Keratinocyte (primary cell): ENCODE data around the gene CCZ1B. TPM values are rescaled to one million over a fixed set of nuclear protein-coding genes. Genes with fewer than 3 reads are reported as not detected.
"Not testable (repeated sequence)": the region's sequence is repeated elsewhere in the genome, so short reads cannot be mapped to it uniquely, and the experiment has no call there.

Experiments
- DNase-seq: peaks from one replicate; pipeline ENCODE4 v3.0.0-alpha.2; 2011; ENCODE audit warnings: low read depth, missing footprints, low spot score
- FAIRE-seq: peaks from 2 replicates; lab custom pipeline; 2011; peaks lifted over from hg19 to GRCh38; lab: Jason Lieb, UNC
- H2AFZ ChIP-seq: 2 replicates; pipeline ENCODE4 v1.6.0; 2012; ENCODE audit warnings: low read length, control low read depth, inconsistent platforms; ENCODE audit not compliant: control insufficient read depth
- H3K27ac ChIP-seq: 2 replicates; pipeline ENCODE4 v1.5.1; 2011; ENCODE audit warnings: low read length; ENCODE audit not compliant: control insufficient read depth, insufficient read depth
- H3K27me3 ChIP-seq: 3 replicates; pipeline ENCODE4 v1.6.0; 2011; ENCODE audit warnings: low read length; ENCODE audit not compliant: control insufficient read depth, insufficient read depth; ENCODE audit errors: extremely low read depth
- H3K36me3 ChIP-seq, 2 experiments: 2 replicates in 1 of 2; 3 replicates in 1 of 2; pipeline ENCODE4 v1.5.1; 2011; ENCODE audit warnings: low read length in 2 of 2, mild to moderate bottlenecking in 1 of 2; ENCODE audit not compliant: control insufficient read depth in 2 of 2, insufficient read depth in 2 of 2; ENCODE audit errors: extremely low read depth in 1 of 2
- H3K4me1 ChIP-seq: 3 replicates; pipeline ENCODE4 v1.5.1; 2011; ENCODE audit warnings: low read length; ENCODE audit not compliant: control insufficient read depth, insufficient read depth; ENCODE audit errors: extremely low read depth
- H3K4me2 ChIP-seq: 3 replicates; pipeline ENCODE4 v1.6.0; 2011; ENCODE audit warnings: low read depth, low read length; ENCODE audit not compliant: control insufficient read depth, insufficient read depth; ENCODE audit errors: extremely low read depth
- H3K4me3 ChIP-seq, 3 experiments: fragments of 200-600 bp in 1 of 3; sonication (generic) in 1 of 3; 2 replicates in 2 of 3; 3 replicates in 1 of 3; pipeline ENCODE4 v1.5.1; 2011 to 2016; ENCODE audit warnings: low read length in 3 of 3, mild to moderate bottlenecking in 3 of 3, control low read depth in 2 of 3, inconsistent platforms in 1 of 3, low read depth in 1 of 3, mixed read lengths in 1 of 3, mixed run types in 1 of 3, moderate library complexity in 1 of 3; ENCODE audit not compliant: control insufficient read depth in 2 of 3, insufficient read depth in 2 of 3; ENCODE audit errors: extremely low read depth in 1 of 3
- H3K79me2 ChIP-seq: 2 replicates; pipeline ENCODE4 v1.6.0; 2012; ENCODE audit warnings: low read length; ENCODE audit not compliant: control insufficient read depth, insufficient read depth
- H3K9ac ChIP-seq: 3 replicates; pipeline ENCODE4 v1.6.0; 2011; ENCODE audit warnings: low read length; ENCODE audit not compliant: control insufficient read depth, insufficient read depth; ENCODE audit errors: extremely low read depth
- H3K9me1 ChIP-seq: 3 replicates; pipeline ENCODE4 v1.6.0; 2011; ENCODE audit warnings: low read length; ENCODE audit not compliant: control insufficient read depth, insufficient read depth; ENCODE audit errors: extremely low read depth
- H3K9me3 ChIP-seq: 2 replicates; pipeline ENCODE4 v1.5.1; 2012; ENCODE audit warnings: low read depth, low read length; ENCODE audit not compliant: control insufficient read depth
- H4K20me1 ChIP-seq: 3 replicates; pipeline ENCODE4 v1.6.0; 2011; ENCODE audit warnings: low read length; ENCODE audit not compliant: control insufficient read depth, insufficient read depth; ENCODE audit errors: extremely low read depth
- dilution Hi-C: fragments of 300-500 bp; cut with MboI; formaldehyde crosslinking; loops from one replicate; pipeline ENCODE4 v1.7.0; 2020; ENCODE audit warnings: low sequenced_read_pairs; ENCODE audit not compliant: extremely low pct_ligation_motif_present
- polyA plus RNA-seq, 5 experiments: library from polyadenylated mRNA; depleted of rRNA in 3 of 5; stranded (reverse) in 3 of 5; stranded (forward) in 1 of 5; unstranded in 1 of 5; fragments of >200 nt; gene quantifications; 1 replicate in 1 of 5; 2 replicates in 3 of 5; 3 replicates in 1 of 5; pipeline versions ENCODE4 v1.2.1 to v1.2.3, GENCODE V29; 2011 to 2012; ENCODE audit warnings: missing spikeins in 2 of 5, low read depth in 1 of 5, low replicate concordance in 1 of 5

CCZ1B gene
- polyA plus RNA-seq, 1 donor (not counting 4 experiments of a cell fraction or from before 2014, with no cell fraction given) = 42.7 TPM

DNA sequence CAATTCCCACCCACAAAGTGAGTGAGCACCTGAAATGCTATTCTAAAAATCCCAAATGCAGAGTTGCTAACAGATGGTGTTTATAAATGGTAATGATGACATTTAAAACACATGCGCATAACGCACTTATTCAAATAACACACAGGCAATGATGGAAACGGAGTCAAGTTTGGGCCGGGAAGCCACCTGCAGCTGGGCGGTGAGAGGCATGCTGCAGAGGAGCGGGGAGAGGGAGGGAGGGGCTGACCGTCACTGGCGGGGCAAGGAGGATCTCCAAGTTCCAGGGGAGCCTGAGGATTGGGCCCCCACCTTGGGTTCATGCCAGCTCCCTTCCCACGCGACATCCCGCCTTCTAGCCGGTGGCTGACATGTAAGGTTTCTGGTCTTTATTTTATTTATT, 64.9 kb downstream of the CCZ1B start:
- H3K4me1 ChIP-seq, dilution Hi-C loops, H3K9ac ChIP-seq, H3K79me2 ChIP-seq, DNase-seq, H4K20me1 ChIP-seq, H3K4me3 ChIP-seq, FAIRE-seq, H3K9me1 ChIP-seq, H3K9me3 ChIP-seq, H3K27me3 ChIP-seq, H3K36me3 ChIP-seq, H2AFZ ChIP-seq, H3K4me2 ChIP-seq, H3K27ac ChIP-seq: not testable (repeated sequence)

DNA sequence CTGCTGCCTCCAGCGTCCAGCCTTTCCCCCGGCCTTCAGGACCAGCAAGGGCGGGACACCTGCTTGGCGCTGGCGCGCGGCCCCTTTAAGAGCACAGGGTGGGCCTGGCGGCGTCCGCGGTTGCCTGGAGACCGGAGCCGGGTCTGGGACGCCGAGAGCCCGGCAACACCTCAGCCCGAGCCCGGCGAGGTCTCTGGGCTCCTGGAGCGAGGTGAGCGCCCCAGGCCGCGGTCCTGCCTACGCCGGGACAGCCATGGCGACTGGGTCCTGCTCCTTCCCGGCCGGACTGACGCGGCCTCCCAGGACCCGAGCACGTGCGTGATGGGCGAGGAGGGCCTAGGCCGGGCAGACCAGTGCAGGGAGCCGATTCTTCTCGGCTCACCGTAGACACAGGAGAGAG, 72.1 kb downstream of the CCZ1B start, which contains the start of gene RSPH10B2:
Gene RSPH10B2 (plus strand): TSS at position 140 of the 400 bp plus-strand sequence. CDS start 3,575 bp downstream, outside the sequence.
- H3K36me3 ChIP-seq, H3K79me2 ChIP-seq, H4K20me1 ChIP-seq, FAIRE-seq, H3K4me3 ChIP-seq, H2AFZ ChIP-seq, H3K27me3 ChIP-seq, dilution Hi-C loops, H3K9me1 ChIP-seq, H3K27ac ChIP-seq, DNase-seq, H3K4me2 ChIP-seq, H3K9ac ChIP-seq, H3K4me1 ChIP-seq, H3K9me3 ChIP-seq: not testable (repeated sequence)

DNA sequence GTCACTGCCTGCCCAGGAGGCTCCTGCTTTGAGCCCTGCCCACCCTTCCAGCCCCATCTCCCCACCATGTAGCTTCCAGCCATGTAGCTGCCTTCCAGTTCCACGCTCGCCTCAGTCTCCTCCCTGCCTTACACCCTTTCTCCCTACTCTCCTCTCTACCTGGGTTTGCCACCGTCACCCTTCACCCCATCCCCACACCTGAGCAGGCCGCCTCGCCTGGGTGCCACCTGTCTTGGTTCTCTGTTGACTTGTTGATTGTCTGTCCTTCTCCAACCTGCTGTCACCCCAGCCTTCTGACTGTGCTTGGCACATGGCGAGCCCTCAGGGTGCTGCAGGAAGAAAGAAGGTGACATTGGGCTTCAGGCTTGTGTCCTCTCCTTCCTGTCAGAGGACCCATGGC, 75.9 kb downstream of the CCZ1B start:
- H3K4me3 ChIP-seq, DNase-seq, H3K9me3 ChIP-seq, H3K36me3 ChIP-seq, H3K9ac ChIP-seq, H2AFZ ChIP-seq, dilution Hi-C loops, H3K27me3 ChIP-seq, FAIRE-seq, H3K4me2 ChIP-seq, H3K79me2 ChIP-seq, H3K9me1 ChIP-seq, H4K20me1 ChIP-seq, H3K27ac ChIP-seq, H3K4me1 ChIP-seq: not testable (repeated sequence)

DNA sequence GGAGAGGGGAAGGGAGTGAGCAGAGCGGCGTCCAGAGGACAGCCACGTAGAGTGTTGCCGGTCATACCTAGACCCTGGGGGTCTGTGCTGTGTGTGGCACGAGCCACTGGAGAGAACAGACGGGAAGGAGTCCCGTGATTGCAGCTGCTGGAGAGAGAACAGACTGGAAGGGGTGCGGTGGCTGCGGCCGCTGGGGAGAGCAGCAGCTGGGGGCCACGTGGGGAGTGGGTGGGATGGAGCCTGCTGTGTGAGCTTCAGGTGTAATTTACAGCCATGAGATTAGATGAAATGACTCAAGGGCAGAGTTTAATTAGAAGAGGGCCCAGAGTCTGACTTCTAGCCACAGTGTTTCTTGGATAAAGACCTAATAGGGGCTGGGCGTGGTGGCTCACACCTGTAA, 76.7 kb downstream of the CCZ1B start:
- DNase-seq, H3K4me3 ChIP-seq, H3K9ac ChIP-seq, H3K79me2 ChIP-seq, FAIRE-seq, H4K20me1 ChIP-seq, H3K4me1 ChIP-seq, H3K36me3 ChIP-seq, H3K4me2 ChIP-seq, H3K27me3 ChIP-seq, H3K9me1 ChIP-seq, H3K27ac ChIP-seq, H3K9me3 ChIP-seq, dilution Hi-C loops, H2AFZ ChIP-seq: not testable (repeated sequence)
